Testis (tissue), 2 donors: ENCODE results near the gene CDKN2AIP.

Experiments
- POLR2A ChIP-seq: fragments of 450-650 bp; IDR thresholded peaks from one replicate; pipeline ENCODE4 v1.6.1; 2017; ENCODE audit warnings: antibody characterized with exemption, mild to moderate bottlenecking, moderate library complexity
- TF ChIP-seq, protein P1 (sequence below), 3 experiments: fragments of 450-650 bp in 2 of 3; fragments of 200-600 bp in 1 of 3; sonication (generic) in 1 of 3; IDR thresholded peaks; one replicate each; pipeline ENCODE4 v1.5.1; 2016 to 2019; ENCODE audit warnings: antibody characterized with exemption in 3 of 3, mild to moderate bottlenecking in 2 of 3, moderate library complexity in 1 of 3

DNA sequence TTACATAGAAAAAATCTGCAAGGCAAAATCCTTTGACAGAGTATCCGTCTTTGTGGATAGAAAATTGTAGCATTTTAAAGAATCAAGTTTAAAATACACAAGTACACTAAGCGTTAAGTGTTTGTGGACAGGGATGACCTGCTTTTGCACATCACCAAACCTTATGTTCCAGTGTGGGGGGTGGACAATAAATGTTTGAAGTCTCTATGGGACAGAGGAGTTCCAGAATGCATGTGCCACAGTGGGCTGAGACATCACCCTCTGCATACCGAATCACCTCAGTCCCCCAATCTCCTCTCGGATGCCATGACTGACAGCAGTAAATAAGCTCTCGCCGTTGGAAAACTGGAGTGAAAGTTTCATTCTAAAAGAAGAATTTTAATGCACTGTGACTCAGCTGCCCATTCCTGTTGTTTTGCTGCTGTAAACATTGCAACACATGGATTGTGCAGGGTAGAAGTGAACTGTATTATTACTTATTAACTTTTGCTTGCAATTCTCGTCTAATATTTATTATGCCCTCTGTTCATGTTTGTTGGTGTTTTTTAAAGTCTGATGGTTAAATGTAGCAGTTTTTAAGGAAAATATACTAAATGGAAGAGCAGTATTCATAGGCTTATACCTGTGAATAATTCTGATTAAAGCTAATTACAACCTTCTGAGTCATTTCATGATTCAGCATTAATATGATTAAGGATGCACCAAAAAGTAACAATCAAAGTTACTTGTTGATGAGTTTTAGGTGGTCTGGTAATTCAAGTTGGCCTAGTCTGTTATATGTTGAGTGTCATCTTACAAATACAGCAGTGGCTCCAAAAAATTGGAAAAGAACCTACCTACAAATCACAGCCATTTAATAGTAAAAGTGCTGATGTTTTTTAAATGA, 24.0 kb downstream of the CDKN2AIP start:
- TF ChIP-seq, protein P1, sequence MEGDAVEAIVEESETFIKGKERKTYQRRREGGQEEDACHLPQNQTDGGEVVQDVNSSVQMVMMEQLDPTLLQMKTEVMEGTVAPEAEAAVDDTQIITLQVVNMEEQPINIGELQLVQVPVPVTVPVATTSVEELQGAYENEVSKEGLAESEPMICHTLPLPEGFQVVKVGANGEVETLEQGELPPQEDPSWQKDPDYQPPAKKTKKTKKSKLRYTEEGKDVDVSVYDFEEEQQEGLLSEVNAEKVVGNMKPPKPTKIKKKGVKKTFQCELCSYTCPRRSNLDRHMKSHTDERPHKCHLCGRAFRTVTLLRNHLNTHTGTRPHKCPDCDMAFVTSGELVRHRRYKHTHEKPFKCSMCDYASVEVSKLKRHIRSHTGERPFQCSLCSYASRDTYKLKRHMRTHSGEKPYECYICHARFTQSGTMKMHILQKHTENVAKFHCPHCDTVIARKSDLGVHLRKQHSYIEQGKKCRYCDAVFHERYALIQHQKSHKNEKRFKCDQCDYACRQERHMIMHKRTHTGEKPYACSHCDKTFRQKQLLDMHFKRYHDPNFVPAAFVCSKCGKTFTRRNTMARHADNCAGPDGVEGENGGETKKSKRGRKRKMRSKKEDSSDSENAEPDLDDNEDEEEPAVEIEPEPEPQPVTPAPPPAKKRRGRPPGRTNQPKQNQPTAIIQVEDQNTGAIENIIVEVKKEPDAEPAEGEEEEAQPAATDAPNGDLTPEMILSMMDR (IDR thresholded peaks at IDR 0.05) = no peak
- TF ChIP-seq POLR2A = no peak
